Hepatocyte (in vitro differentiated cells): ENCODE measurements around the gene CORO1C. TPM values are rescaled to one million over a fixed set of nuclear protein-coding genes. Genes with fewer than 3 reads are reported as not detected.

Experiments used
- DNase-seq: peaks from one replicate; pipeline ENCODE4 v3.0.0-alpha.2; 2016; ENCODE audit warnings: low spot score
- H2AFZ ChIP-seq: fragments of 200-600 bp; sonication (generic); 2 replicates; pipeline ENCODE4 v1.6.0; 2016; ENCODE audit warnings: antibody characterized with exemption, mild to moderate bottlenecking
- H3K27ac ChIP-seq: fragments of 200-600 bp; sonication (generic); 2 replicates; pipeline ENCODE4 v1.5.1; 2016; ENCODE audit warnings: mild to moderate bottlenecking
- H3K27me3 ChIP-seq: fragments of 200-600 bp; sonication (generic); 2 replicates; pipeline ENCODE4 v1.6.1; 2016
- H3K36me3 ChIP-seq: fragments of 200-600 bp; sonication (generic); replicated peaks from 2 replicates; pipeline ENCODE4 v1.5.1; 2016; ENCODE audit warnings: low read depth; ENCODE audit not compliant: insufficient read depth
- H3K4me1 ChIP-seq: fragments of 200-600 bp; sonication (generic); 2 replicates; pipeline ENCODE4 v1.5.1; 2016; ENCODE audit warnings: mild to moderate bottlenecking, moderate library complexity; ENCODE audit not compliant: insufficient read depth
- H3K4me2 ChIP-seq: fragments of 200-600 bp; sonication (generic); 2 replicates; pipeline ENCODE4 v1.6.0; 2016
- H3K4me3 ChIP-seq: fragments of 200-600 bp; sonication (generic); 2 replicates; pipeline ENCODE4 v1.5.1; 2016; ENCODE audit warnings: mild to moderate bottlenecking
- H3K79me2 ChIP-seq: fragments of 200-600 bp; sonication (generic); 2 replicates; pipeline ENCODE4 v1.6.0; 2017; ENCODE audit warnings: mild to moderate bottlenecking
- H3K9me2 ChIP-seq: fragments of 200-600 bp; sonication (generic); replicated peaks from 2 replicates; pipeline ENCODE4 v1.6.0; 2017; ENCODE audit warnings: mild to moderate bottlenecking; ENCODE audit not compliant: insufficient read depth
- H3K9me3 ChIP-seq: fragments of 200-600 bp; sonication (generic); 2 replicates; pipeline ENCODE4 v1.5.1; 2016; ENCODE audit warnings: low read depth, mild to moderate bottlenecking
- H4K20me1 ChIP-seq: fragments of 200-600 bp; sonication (generic); 2 replicates; pipeline ENCODE4 v1.6.0; 2016; ENCODE audit warnings: mild to moderate bottlenecking; ENCODE audit not compliant: insufficient read depth, poor library complexity, severe bottlenecking
- EZH2 ChIP-seq: fragments of 200-600 bp; sonication (generic); IDR thresholded peaks from 2 replicates; pipeline ENCODE4 v1.6.1; 2016; ENCODE audit warnings: antibody characterized with exemption, mild to moderate bottlenecking, borderline replicate concordance
- EZH2phosphoT487 ChIP-seq: fragments of 200-600 bp; sonication (generic); IDR thresholded peaks from one replicate; pipeline ENCODE4 v1.6.1; 2018; ENCODE audit warnings: antibody characterized with exemption, mild to moderate bottlenecking, low read depth, moderate library complexity; ENCODE audit not compliant: unreplicated experiment, severe bottlenecking
- WGBS: methylation state at CpG from one replicate; pipeline ENCODE4 v1.1.6; 2016; ENCODE audit warnings: low lambda C conversion rate; ENCODE audit errors: missing lambda C conversion rate; 5-methylcytosine and 5-hydroxymethylcytosine counted together
- polyA plus RNA-seq: library from polyadenylated mRNA; unstranded; fragments of >200 nt; fragmentation: Nextera tagmentation; extraction: Ambion mirVana; gene quantifications from 2 replicates; pipeline ENCODE4 v1.2.1, GENCODE V29; 2016
- total RNA-seq: library from RNA; depleted of rRNA; stranded (reverse); fragments of >200 nt; gene quantifications from 2 replicates; pipeline ENCODE4 v1.2.3, GENCODE V29; 2014
- TF ChIP-seq, protein P1 (sequence below): fragments of 200-600 bp; sonication (generic); IDR thresholded peaks from 2 replicates; pipeline ENCODE4 v1.5.1; 2016; ENCODE audit warnings: antibody characterized with exemption, mild to moderate bottlenecking; ENCODE audit not compliant: poor library complexity

Gene CORO1C
- total and polyA plus RNA-seq, 2 experiments from 2014 or later = 110 to 137 TPM

DNA sequence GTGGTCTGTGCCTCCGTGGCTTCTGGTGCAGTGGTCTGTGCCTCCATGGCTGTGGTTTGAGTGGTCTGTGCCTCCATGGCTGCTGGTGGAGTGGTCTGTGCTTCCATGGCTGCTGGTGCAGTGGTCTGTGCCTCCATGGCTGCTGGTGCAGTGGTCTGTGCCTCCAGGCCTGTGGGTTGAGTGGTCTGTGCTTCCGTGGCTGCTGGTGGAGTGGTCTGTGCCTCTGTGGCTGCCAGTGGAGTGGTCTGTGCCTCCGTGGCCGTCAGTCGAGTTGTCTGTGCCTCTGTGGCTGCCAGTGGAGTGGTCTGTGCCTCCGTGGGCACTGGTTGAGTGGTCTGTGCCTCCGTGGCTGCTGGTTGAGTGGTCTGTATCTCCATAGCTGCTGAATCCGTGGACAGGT lies 107.7 kb downstream of the CORO1C start:
- no peaks in the 10 kb centered on the region for H3K79me2 ChIP-seq
- H3K9me3 ChIP-seq = no peaks in the 10 kb centered on the region
- H3K4me3 ChIP-seq = no peak overlapping the region
- TF ChIP-seq, protein P1, sequence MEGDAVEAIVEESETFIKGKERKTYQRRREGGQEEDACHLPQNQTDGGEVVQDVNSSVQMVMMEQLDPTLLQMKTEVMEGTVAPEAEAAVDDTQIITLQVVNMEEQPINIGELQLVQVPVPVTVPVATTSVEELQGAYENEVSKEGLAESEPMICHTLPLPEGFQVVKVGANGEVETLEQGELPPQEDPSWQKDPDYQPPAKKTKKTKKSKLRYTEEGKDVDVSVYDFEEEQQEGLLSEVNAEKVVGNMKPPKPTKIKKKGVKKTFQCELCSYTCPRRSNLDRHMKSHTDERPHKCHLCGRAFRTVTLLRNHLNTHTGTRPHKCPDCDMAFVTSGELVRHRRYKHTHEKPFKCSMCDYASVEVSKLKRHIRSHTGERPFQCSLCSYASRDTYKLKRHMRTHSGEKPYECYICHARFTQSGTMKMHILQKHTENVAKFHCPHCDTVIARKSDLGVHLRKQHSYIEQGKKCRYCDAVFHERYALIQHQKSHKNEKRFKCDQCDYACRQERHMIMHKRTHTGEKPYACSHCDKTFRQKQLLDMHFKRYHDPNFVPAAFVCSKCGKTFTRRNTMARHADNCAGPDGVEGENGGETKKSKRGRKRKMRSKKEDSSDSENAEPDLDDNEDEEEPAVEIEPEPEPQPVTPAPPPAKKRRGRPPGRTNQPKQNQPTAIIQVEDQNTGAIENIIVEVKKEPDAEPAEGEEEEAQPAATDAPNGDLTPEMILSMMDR = no peak
- H3K27me3 ChIP-seq = no peaks in the 10 kb centered on the region
- no peak for DNase-seq
- H3K36me3 ChIP-seq = no peaks in the 10 kb centered on the region
- H3K27ac ChIP-seq = no peak overlapping the region
- no peak overlapping the region for H2AFZ ChIP-seq
- 92% methylated on average over 8 of the region's 8 CpGs for WGBS
- no peaks in the 10 kb centered on the region for H3K9me2 ChIP-seq
- H3K4me2 ChIP-seq = no peak overlapping the region
- H4K20me1 ChIP-seq = no peaks in the 10 kb centered on the region
- peaks cover 6% of the 10 kb centered on the region for H3K4me1 ChIP-seq

DNA sequence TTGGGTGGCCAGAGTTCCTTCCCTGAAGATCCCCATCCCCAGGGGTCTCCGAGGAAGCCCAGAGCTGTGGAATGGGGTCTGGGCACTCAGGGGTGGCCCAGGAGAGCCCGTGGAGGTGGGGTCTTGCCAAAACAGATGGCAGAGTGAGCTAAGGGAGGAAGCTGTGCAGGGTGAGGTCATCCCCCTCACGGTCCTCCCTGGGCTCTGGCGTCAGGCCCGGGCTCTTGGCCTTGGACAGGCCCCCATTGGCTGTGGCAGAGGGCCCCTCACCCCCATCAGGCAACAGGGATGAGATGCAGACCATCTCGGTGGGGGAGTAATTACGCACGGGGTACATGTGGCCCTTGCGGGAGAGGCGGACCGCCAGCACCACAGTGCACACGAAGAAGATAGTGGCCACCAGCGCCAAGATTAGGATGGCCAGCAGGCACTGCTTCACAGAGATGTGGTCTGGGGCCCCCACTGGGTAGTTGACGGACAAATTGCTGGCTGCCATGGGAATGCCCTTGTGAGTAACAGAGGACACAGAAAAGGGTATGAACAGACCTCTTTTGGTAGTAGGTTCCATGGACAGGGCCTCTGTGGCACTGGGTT lies 108.3 kb downstream of the CORO1C start:
- no peak overlapping the region for H2AFZ ChIP-seq
- H3K27me3 ChIP-seq = no peaks in the 10 kb centered on the region
- TF ChIP-seq, protein P1 = no peak
- no peak for TF ChIP-seq EZH2
- TF ChIP-seq EZH2phosphoT487 = no peak
- H3K79me2 ChIP-seq = no peaks in the 10 kb centered on the region
- no peaks in the 10 kb centered on the region for H4K20me1 ChIP-seq
- no peaks in the 10 kb centered on the region for H3K9me3 ChIP-seq
- WGBS = 94% methylated on average over 14 of the region's 14 CpGs
- no peak overlapping the region for H3K4me3 ChIP-seq
- no peaks in the 10 kb centered on the region for H3K36me3 ChIP-seq
- peaks cover 3% of the 10 kb centered on the region for H3K4me1 ChIP-seq
- H3K4me2 ChIP-seq = no peak overlapping the region
- DNase-seq = no peak
- no peaks in the 10 kb centered on the region for H3K9me2 ChIP-seq
- H3K27ac ChIP-seq = no peak overlapping the region

DNA sequence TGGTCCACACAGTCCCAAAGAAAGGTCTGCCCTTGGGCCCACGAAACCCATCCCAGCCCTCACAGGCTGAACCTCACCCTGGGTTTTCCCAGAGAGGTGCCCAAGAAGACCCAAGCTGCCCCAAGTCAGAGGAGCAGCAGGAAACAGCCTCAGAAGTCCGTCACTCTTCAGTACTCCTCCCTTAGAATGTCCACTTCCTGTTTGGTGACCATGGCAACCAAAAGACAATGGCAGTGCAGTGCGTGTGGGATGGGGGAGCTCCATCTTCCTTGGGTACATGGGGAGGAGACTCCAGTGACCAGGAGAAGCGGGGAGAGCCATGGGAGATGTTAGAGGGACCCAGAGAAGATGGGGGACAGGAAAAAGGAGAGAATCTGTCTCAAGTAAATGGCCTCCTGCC lies 108.9 kb downstream of the CORO1C start:
- H3K27ac ChIP-seq = no peak overlapping the region
- H4K20me1 ChIP-seq = no peaks in the 10 kb centered on the region
- TF ChIP-seq, protein P1 = no peak
- TF ChIP-seq EZH2 = no peak
- TF ChIP-seq EZH2phosphoT487 = no peak
- H3K9me2 ChIP-seq = no peaks in the 10 kb centered on the region
- H3K36me3 ChIP-seq = no peaks in the 10 kb centered on the region
- 62% methylated on average over 4 of the region's 4 CpGs for WGBS
- H2AFZ ChIP-seq = no peak overlapping the region
- DNase-seq = no peak
- no peaks in the 10 kb centered on the region for H3K9me3 ChIP-seq
- H3K4me2 ChIP-seq = no peak overlapping the region
- H3K27me3 ChIP-seq = no peaks in the 10 kb centered on the region
- H3K4me1 ChIP-seq = no peaks in the 10 kb centered on the region
- H3K4me3 ChIP-seq = no peak overlapping the region
- H3K79me2 ChIP-seq = no peaks in the 10 kb centered on the region

DNA sequence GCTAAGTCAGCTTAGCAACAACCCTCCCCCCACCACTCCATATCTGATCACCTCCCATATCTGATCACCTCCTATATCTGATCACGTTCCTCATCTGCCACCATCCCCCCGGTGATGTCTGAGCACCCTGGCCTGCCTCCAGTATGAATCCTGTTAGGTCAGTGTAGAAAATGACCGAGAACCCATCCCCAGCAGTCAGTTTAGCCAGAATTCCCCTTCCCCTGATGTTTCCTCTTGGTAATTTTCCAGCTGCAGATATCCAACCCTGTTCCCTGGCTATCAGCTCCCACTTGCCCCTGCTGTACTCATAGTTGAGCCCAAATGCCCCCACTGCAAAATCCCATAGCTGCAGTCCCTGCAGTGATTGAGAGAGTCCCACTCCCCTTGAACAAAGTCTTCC lies 110.2 kb downstream of the CORO1C start:
- H3K4me2 ChIP-seq = no peak overlapping the region
- no peak overlapping the region for H3K4me3 ChIP-seq
- TF ChIP-seq, protein P1 = no peak
- TF ChIP-seq EZH2 = no peak
- TF ChIP-seq EZH2phosphoT487 = no peak
- DNase-seq = no peak
- no peaks in the 10 kb centered on the region for H3K79me2 ChIP-seq
- H3K27me3 ChIP-seq = no peaks in the 10 kb centered on the region
- H4K20me1 ChIP-seq = no peaks in the 10 kb centered on the region
- no peaks in the 10 kb centered on the region for H3K9me3 ChIP-seq
- no peak overlapping the region for H2AFZ ChIP-seq
- no peak overlapping the region for H3K27ac ChIP-seq
- H3K4me1 ChIP-seq = no peaks in the 10 kb centered on the region
- no peaks in the 10 kb centered on the region for H3K36me3 ChIP-seq
- WGBS = 80% methylated on average over 3 of the region's 3 CpGs
- H3K9me2 ChIP-seq = no peaks in the 10 kb centered on the region
